Chondrocyte (in vitro differentiated cells): ENCODE measurements around the gene SPOCD1. TPM values are rescaled to one million over a fixed set of nuclear protein-coding genes. Genes with fewer than 3 reads are reported as not detected.

Experiments used
- DNase-seq: peaks from one replicate; pipeline ENCODE4 v3.0.0; 2021; ENCODE audit warnings: mixed read lengths, low spot score
- H3K27ac Mint-ChIP-seq: one replicate; pipeline ENCODE4 v1.8.0; 2021; ENCODE audit warnings: mild to moderate bottlenecking, moderate library complexity, mixed read lengths; ENCODE audit not compliant: unreplicated experiment
- H3K27me3 Mint-ChIP-seq: 2 replicates; pipeline ENCODE4 v1.8.0; 2021; ENCODE audit warnings: low read depth, mixed read lengths
- H3K36me3 Mint-ChIP-seq: 2 replicates; pipeline ENCODE4 v1.8.0; 2021; ENCODE audit warnings: low read depth, mixed read lengths
- H3K4me1 Mint-ChIP-seq: 2 replicates; pipeline ENCODE4 v1.8.0; 2021; ENCODE audit warnings: low read depth, mild to moderate bottlenecking, mixed read lengths
- H3K4me3 Mint-ChIP-seq: one replicate; pipeline ENCODE4 v1.8.0; 2021; ENCODE audit warnings: mild to moderate bottlenecking, moderate library complexity, mixed read lengths; ENCODE audit not compliant: unreplicated experiment
- H3K9me3 Mint-ChIP-seq: 2 replicates; pipeline ENCODE4 v1.8.0; 2021; ENCODE audit warnings: low read depth, mixed read lengths
- microRNA-seq: library from miRNA; unstranded; fragments of <30 nt; microRNA quantifications from one replicate; pipeline ENCODE4 v1.2.0, GENCODE V29; 2020; ENCODE audit warnings: borderline number of aligned reads
- total RNA-seq: library from RNA; stranded (reverse); gene quantifications from 3 replicates; pipeline ENCODE4 v1.2.1, GENCODE V29; 2021
- TF ChIP-seq, protein P1 (sequence below): fragments of 200-600 bp; sonication (generic); IDR thresholded peaks from 2 replicates; pipeline ENCODE4 v1.5.0; 2021; ENCODE audit warnings: antibody characterized with exemption, mild to moderate bottlenecking, moderate library complexity

The SPOCD1 gene
- total RNA-seq, 1 donor from 2014 or later: 7.3 TPM

DNA sequence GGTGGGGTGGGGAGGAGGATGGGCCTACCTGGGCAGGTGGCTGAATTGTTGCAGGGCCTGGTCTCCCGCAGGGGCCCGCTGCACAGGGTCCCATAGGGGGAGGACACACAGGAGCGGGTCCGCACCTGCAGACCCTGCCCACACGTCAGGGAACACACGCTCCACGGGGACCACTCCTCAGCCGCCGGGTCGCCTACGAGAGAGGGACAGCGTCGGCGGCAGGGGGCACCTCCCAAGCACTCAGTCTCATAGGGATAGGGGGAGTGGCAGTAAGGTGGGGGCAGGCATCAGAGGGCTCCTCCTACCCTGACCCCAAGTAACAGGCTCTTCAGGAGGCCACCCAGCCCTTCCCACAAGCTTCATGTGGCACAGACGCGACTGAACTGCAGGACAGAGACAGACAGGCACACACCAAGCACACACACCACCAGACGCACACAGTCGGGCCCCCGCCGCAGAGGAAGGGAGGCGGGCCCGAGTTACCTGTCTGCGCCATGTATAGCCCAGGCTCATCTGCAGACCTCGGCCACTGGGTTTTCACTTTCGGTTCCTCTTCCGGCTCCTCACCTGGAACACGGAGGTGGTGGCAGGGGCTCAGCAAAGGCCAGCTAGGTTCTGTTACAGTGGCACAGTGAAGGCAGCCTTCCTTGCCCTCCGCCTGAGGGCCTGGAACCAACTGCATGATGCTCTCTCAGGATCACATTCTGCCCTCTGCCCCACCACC is 71.5 kb downstream of the SPOCD1 start:
- H3K4me3 Mint-ChIP-seq: no peak overlapping the region
- H3K4me1 Mint-ChIP-seq: peaks cover 17% of the 10 kb centered on the region
- peaks cover 4% of the 10 kb centered on the region for H3K36me3 Mint-ChIP-seq

DNA sequence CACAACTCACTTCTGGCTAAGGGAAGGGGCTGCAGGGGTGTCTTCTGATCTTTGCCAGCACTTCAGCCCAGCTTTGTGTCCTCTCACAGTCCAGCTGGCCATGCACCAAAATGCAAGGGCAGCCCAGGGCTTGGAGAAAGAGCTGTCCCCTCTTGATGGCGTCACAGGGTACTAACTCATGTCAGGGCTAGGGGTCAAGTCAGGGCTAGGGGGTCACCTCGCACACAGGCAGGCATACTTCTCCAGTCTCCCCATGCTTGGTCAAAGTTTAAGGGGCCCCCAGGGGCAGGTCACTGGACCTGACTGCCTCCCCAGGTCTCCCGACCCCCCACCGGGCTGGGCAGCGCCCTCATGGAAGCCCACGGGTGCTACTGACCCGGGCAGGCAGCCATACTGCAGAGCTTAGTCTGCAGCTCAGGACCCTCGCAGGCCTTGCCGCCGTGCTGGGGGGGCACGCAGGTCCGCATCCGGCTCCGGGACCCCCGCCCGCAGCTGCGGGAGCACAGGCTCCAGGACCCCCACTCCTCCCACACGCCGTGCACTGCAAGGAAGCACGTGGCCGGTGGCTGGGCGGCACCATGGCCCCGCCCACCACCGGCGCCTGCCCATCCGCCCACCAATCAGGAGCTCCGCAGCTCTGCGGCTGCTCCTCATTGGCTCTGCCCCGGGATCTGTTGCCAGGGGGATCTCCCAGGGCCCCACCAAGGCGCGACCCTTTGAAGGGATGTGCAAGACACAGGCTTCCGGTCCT is 73.2 kb downstream of the SPOCD1 start:
- no peak overlapping the region for H3K27ac Mint-ChIP-seq
- H3K4me3 Mint-ChIP-seq: no peak overlapping the region
- peaks cover 4% of the 10 kb centered on the region for H3K36me3 Mint-ChIP-seq
- no peaks in the 10 kb centered on the region for H3K9me3 Mint-ChIP-seq
- TF ChIP-seq, protein P1, sequence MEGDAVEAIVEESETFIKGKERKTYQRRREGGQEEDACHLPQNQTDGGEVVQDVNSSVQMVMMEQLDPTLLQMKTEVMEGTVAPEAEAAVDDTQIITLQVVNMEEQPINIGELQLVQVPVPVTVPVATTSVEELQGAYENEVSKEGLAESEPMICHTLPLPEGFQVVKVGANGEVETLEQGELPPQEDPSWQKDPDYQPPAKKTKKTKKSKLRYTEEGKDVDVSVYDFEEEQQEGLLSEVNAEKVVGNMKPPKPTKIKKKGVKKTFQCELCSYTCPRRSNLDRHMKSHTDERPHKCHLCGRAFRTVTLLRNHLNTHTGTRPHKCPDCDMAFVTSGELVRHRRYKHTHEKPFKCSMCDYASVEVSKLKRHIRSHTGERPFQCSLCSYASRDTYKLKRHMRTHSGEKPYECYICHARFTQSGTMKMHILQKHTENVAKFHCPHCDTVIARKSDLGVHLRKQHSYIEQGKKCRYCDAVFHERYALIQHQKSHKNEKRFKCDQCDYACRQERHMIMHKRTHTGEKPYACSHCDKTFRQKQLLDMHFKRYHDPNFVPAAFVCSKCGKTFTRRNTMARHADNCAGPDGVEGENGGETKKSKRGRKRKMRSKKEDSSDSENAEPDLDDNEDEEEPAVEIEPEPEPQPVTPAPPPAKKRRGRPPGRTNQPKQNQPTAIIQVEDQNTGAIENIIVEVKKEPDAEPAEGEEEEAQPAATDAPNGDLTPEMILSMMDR: no peak
- H3K4me1 Mint-ChIP-seq: peaks cover 17% of the 10 kb centered on the region
- no peaks in the 10 kb centered on the region for H3K27me3 Mint-ChIP-seq
- no peak for DNase-seq

More for the DNA sequence above, 71.5 kb downstream of the SPOCD1 start:
- TF ChIP-seq, protein P1: no peak
- DNase-seq: no peak
- Mint-ChIP-seq H3K9me3 (no peaks in the 10 kb centered on the region), H3K27ac (no peak overlapping the region), H3K27me3 (no peaks in the 10 kb centered on the region)

Small RNA genes within 50 kb of the gene (microRNA-seq; reads per million reads assigned to microRNA genes)
- gene MIR4254: not detected

Other genes starting within 250 kb of the SPOCD1 start
- gene TINAGL1, start 239.5 kb downstream of the SPOCD1 start, total RNA-seq: 4.7 to 154 TPM (median 147 TPM) in 3 replicates
- gene HCRTR1, start 198.3 kb downstream of the SPOCD1 start, total RNA-seq: 0.21 to 0.45 TPM in 2 of 3 replicates, not detected in the other
- gene PEF1, start 171.1 kb downstream of the SPOCD1 start, total RNA-seq: 48.6 to 53.0 TPM (median 52.0 TPM) in 3 replicates
- gene COL16A1, start 112.0 kb downstream of the SPOCD1 start, total RNA-seq: 230 to 272 TPM (median 262 TPM) in 3 replicates
- gene ADGRB2, start 51.7 kb downstream of the SPOCD1 start, total RNA-seq: 11.9 to 20.4 TPM (median 12.2 TPM) in 3 replicates
- 155 to 204 TPM (median 197 TPM) in 3 replicates for gene PTP4A2, start 122.3 kb upstream of the SPOCD1 start, total RNA-seq
- gene KHDRBS1, start 197.8 kb upstream of the SPOCD1 start, total RNA-seq: 90.5 to 136 TPM (median 95.1 TPM) in 3 replicates